ENCODE measurements around the gene ACKR3.

The ACKR3 gene

GRCh38 chr2:236602678-236603077, 33.1 kb downstream of the ACKR3 start:
- H3K36me3 ChIP-seq = no peaks in the 10 kb centered on the region
- H3K27ac ChIP-seq = no peak overlapping the region
- peaks cover 40% of the 10 kb centered on the region for H3K27me3 ChIP-seq
- no peak for TF ChIP-seq CTCF (IDR thresholded peaks at IDR 0.05)
- no peaks in the 10 kb centered on the region for H3K9me3 ChIP-seq
- no peaks in the 10 kb centered on the region for H3K4me1 ChIP-seq (ENCODE audit: control insufficient read depth in 1 of 2, insufficient read depth in 1 of 2, low read depth in 1 of 2, low read length in 1 of 2)
- no peak overlapping the region for H3K4me3 ChIP-seq (ENCODE audit: low read depth in 1 of 2, low read length in 1 of 2)

GRCh38 chr2:236603361-236604015, 33.9 kb downstream of the ACKR3 start:
- H3K36me3 ChIP-seq = no peaks in the 10 kb centered on the region
- TF ChIP-seq CTCF (IDR thresholded peaks at IDR 0.05) = no peak
- H3K4me3 ChIP-seq (ENCODE audit: low read depth in 1 of 2, low read length in 1 of 2) = no peak overlapping the region
- no peak overlapping the region for H3K27ac ChIP-seq
- H3K4me1 ChIP-seq (ENCODE audit: control insufficient read depth in 1 of 2, insufficient read depth in 1 of 2, low read depth in 1 of 2, low read length in 1 of 2) = no peaks in the 10 kb centered on the region
- H3K9me3 ChIP-seq = no peaks in the 10 kb centered on the region
- H3K27me3 ChIP-seq = peaks cover 40% of the 10 kb centered on the region

- H3K9me3 ChIP-seq = no peaks in the 10 kb centered on the region
- no peak overlapping the region for H3K4me3 ChIP-seq (ENCODE audit: low read depth in 1 of 2, low read length in 1 of 2)
- H3K4me1 ChIP-seq (ENCODE audit: control insufficient read depth in 1 of 2, insufficient read depth in 1 of 2, low read depth in 1 of 2, low read length in 1 of 2) = no peaks in the 10 kb centered on the region
- no peaks in the 10 kb centered on the region for H3K36me3 ChIP-seq
- peaks cover 40% of the 10 kb centered on the region for H3K27me3 ChIP-seq
- TF ChIP-seq CTCF (IDR thresholded peaks at IDR 0.05) = no peak
- no peak overlapping the region for H3K27ac ChIP-seq
Measured at GRCh38 chr2:236604575-236605344, 35.1 kb downstream of the ACKR3 start.

GRCh38 chr2:236605345-236605734, 35.7 kb downstream of the ACKR3 start:
- no peak for TF ChIP-seq CTCF (IDR thresholded peaks at IDR 0.05)
- Histone ChIP-seq H3K27me3 (peaks cover 40% of the 10 kb centered on the region), H3K4me3 (ENCODE audit: low read depth in 1 of 2, low read length in 1 of 2) (no peak overlapping the region)

GRCh38 chr2:236606023-236606422, 36.4 kb downstream of the ACKR3 start:
- H3K4me1 ChIP-seq (ENCODE audit: control insufficient read depth in 1 of 2, insufficient read depth in 1 of 2, low read depth in 1 of 2, low read length in 1 of 2) = no peaks in the 10 kb centered on the region
- TF ChIP-seq CTCF (IDR thresholded peaks at IDR 0.05) = no peak
- no peak overlapping the region for H3K4me3 ChIP-seq (ENCODE audit: low read depth in 1 of 2, low read length in 1 of 2)
- H3K9me3 ChIP-seq = no peaks in the 10 kb centered on the region
- H3K27ac ChIP-seq = no peak overlapping the region
- no peaks in the 10 kb centered on the region for H3K36me3 ChIP-seq
- H3K27me3 ChIP-seq = peaks cover 40% of the 10 kb centered on the region

More at GRCh38 chr2:236605345-236605734, 35.7 kb downstream of the ACKR3 start:
- Histone ChIP-seq H3K4me1 (ENCODE audit: control insufficient read depth in 1 of 2, insufficient read depth in 1 of 2, low read depth in 1 of 2, low read length in 1 of 2) (no peaks in the 10 kb centered on the region), H3K27ac (no peak overlapping the region), H3K9me3 (no peaks in the 10 kb centered on the region), H3K36me3 (no peaks in the 10 kb centered on the region)

Measured in neutrophil (primary cell).